EL (cell line): Measurements from ENCODE around the gene SUMO2.
A peak's percentile ranks its signal among the peaks of the same experiment; 100 is the strongest.
"Not testable (repeated sequence)": the region's sequence is repeated elsewhere in the genome, so short reads cannot be mapped to it uniquely, and the experiment has no call there.

Experiments
- DNase-seq: peaks from one replicate; pipeline ENCODE4 v3.0.0-alpha.2; 2016

SUMO2 gene

GRCh38 chr17:75181110-75181509 lies 1.6 kb downstream of the SUMO2 start:
- DNase-seq: no peak

- DNase-seq: no peak
Measured at GRCh38 chr17:75178453-75178852, 4.3 kb downstream of the SUMO2 start.

DNA sequence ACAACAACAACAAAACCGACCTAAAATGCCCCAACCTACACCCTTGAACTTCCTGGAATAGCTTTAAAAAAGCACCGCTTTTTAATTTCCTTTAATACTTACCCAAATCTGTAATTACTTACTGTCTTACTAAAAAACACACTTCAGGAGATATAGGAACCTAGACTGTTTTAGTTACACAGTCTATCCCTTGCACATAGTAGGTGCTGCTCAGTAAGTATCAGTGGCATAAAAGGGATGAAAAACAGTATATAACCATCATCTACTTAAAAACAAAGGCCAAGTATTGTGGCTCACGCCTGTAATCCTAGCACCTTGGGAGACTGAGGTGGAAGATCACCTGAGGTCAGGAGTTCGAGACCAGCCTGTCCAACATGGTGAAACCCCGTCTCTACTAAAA lies 6.1 kb downstream of the SUMO2 start:
- no peak for DNase-seq

DNA sequence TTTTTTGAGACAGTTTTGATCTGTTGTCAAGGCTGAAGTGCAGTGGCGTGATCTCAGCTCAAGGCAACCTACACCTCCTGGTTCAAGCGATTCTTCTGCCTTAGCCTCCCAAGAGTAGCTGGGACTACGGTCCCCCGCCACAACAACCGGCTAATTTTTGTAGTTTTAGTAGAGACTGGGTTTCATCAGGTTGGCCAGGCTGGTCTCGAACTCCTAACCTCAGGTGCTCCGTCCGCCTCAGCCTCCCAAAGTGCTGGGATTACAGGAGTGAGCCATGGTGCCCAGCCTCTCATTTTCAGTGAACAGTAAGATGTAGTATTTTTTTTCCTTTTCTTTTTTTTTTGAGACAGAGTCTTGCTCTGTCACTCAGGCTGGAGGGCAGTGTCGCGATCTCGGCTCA lies 7.8 kb downstream of the SUMO2 start:
- no peak for DNase-seq

- no peak for DNase-seq
Measured at GRCh38 chr17:75173526-75173925, 9.2 kb downstream of the SUMO2 start.

GRCh38 chr17:75168998-75169397 lies 13.8 kb downstream of the SUMO2 start:
- DNase-seq: no peak

GRCh38 chr17:75164606-75165005 lies 18.2 kb downstream of the SUMO2 start:
- not testable (repeated sequence) for DNase-seq

GRCh38 chr17:75163074-75163473 lies 19.7 kb downstream of the SUMO2 start:
- no peak for DNase-seq

GRCh38 chr17:75160211-75160610 lies 22.5 kb downstream of the SUMO2 start:
- DNase-seq: no peak

DNA sequence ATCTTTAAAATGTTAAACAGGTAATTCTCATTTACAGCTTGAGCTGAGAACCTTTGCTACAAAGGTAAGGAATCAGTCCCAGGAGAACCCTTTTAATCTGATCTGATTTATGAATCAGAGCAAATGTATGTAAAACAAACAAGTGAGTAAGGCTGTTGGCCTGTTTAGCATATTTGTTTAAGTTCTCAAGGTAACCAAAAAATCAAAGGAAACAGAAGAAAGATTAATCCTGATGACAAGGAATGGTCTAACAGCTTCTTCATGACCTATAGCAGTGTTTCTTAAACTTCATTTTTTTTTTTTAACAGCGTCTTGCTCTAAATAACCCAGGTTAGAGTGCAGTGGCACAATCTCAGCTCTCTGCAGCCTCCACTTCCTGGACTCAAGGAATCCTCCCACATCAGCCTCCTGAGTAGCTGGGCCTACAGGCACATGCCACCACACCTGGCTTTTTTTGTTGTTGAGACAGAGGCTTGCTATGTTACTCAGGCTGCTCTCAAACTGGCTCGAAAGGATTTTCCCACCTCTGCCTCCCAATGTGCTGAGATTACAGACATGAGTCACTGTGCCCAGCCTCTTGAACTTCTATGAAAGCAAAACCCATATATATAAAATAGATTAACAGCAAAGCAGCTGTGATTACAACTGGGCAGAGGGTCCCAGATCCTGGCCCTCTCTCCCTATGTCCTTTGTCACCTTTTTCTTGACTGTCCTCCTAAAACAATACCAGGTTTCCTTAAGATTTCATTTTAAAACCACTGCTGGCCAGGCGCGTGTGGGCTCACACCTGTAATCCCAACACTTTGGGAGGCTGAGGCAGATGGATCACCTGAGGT lies 23.3 kb downstream of the SUMO2 start:
- peak; percentile 67 for DNase-seq

DNA sequence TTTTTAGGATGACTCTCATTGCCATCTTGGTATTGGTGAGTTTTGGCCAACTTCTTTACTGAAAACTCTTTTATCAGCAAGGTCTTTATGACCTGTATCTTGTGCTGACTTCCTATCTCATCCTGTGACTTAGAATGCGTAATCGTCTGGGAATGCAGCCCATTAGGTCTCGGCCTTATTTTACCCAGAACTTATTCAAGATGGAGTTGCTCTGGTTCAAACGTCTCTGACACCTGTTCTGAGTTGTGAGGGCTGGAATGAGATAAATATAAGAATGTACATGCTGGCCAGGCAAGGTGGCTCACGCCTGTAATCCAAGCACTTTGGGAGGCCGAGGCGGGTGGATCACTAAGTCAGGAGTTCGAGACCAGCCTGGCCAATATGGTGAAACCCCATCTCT lies 24.3 kb downstream of the SUMO2 start:
- DNase-seq: peak; percentile 16

- DNase-seq: no peak
Measured at GRCh38 chr17:75155191-75155601, 27.6 kb downstream of the SUMO2 start.

DNA sequence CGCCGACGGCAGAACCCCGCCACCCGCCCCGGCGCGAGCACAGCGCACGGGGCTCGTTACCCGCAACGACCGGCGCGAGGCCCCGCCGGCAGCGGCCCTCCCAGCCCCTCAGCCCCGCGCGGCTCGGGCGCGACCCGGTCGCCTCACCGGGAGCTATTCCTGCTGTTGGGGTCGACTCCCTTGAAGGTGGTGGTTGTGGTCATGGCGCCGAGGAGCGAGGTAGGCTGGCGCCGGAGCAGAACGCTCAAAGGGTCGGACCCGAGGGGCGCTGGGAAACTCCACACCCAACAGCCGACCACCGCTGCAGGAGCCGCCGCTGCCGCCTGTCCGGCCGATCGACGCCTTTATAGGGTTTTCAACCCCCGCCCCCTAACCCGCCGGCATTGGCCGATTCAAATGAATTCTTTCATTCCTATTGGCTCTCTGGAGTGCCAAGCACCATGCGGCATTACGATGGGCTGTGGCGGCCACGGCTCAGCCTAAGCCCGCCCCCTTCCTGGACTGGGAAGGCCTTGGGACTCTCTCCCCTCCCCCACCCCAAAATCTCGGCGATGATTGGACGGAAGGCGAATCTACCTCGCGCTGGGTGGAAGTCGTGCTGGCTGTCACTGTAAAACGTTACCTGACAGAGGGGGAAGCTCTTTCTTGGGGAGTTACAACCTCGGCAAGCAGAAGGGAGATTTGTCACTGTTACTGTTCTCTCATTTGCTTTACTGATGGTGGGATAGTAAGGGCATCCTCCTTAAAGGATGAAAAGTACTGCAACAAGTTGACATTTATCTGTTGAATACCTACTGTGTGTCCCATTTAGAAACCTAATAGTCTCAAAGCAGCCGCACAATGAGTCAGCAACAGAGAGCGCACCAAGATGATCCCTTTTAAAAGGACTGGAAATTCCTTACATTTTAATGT lies 28.3 kb downstream of the SUMO2 start, which contains the start of gene JPT1:
JPT1 (minus strand) TSS at position 318 of the 912 bp plus-strand sequence; CDS start at position 203, 115 bp downstream.
- DNase-seq: peak; percentile 100

DNA sequence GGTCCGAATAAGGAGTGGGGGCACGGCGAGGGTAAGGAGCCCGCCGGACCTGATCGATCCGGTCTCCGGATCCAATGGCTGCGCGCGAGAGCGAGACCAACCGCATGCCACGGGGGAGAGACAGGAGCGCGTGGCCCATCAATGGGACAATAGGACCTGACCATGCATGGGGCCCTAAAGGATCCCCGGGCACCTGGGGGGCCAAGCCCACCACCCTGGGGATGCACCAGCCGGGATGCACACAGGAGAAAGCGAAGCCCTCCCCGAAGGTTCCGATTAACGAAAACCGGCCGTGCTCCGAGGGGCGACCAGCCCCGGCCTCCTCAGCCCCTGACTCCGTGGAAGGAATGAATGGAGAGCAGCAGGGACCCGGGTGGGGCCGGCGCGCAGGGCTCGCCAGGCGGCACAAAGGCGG lies 29.0 kb downstream of the SUMO2 start:
- DNase-seq: peak; percentile 21

- DNase-seq: peak; percentile 57
Measured at GRCh38 chr17:75152922-75153779, 29.6 kb downstream of the SUMO2 start.

- DNase-seq: no peak
Measured at GRCh38 chr17:75152523-75152921, 30.2 kb downstream of the SUMO2 start.

- DNase-seq: no peak
Measured at GRCh38 chr17:75151930-75152329, 30.8 kb downstream of the SUMO2 start.

GRCh38 chr17:75147878-75148546 lies 34.7 kb downstream of the SUMO2 start:
- DNase-seq: no peak

GRCh38 chr17:75146592-75146991 lies 36.2 kb downstream of the SUMO2 start:
- no peak for DNase-seq

- DNase-seq: no peak
Measured at GRCh38 chr17:75144816-75145512, 37.8 kb downstream of the SUMO2 start.

DNA sequence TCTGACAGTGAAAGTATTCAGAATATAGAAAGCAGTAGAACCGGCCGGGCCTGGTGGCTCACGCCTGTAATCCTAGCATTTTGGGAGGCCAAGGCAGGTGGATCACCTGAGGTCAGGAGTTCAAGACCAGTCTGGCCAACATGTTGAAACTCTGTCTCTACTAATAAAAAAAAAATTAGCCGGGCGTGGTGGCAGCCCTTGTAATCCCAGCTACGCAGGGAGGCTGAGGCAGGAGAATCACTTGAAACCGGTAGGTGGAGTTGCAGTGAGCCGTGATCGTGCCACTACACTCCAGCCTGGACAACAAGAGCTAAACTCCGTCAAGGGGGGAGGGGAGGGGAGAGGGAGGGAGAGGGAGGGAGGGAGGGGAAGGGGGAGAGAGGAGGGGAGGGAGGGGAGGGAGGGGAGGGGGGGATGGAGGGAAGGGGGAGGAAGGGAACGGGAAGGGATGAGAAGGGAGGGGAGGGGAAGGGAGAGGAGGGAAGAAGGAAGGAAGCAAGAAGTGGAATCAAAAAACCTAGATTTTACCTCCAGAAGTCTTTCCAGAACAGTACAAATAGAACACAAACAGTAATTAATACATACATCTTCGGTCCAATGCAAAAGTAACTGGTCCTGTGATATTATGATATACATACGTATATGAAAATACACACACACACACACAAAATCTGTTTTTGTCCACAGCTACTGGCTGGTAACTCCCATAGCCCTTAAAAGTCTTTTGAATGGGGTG lies 40.4 kb downstream of the SUMO2 start:
- no peak for DNase-seq
